Lower lobe of right lung (tissue), 2 donors: ENCODE measurements around the gene FAM107A. TPM values are rescaled to one million over a fixed set of nuclear protein-coding genes. Genes with fewer than 3 reads are reported as not detected.

Source experiments
- ATAC-seq, 2 donors: fragments of 200-7000 bp; cut with Tn5 transposase; one replicate each; pipeline ENCODE4 v1.9.1; 2020 to 2022; ENCODE audit warnings: mild to moderate bottlenecking in 2 of 2, moderate library complexity in 2 of 2
- DNase-seq: peaks from one replicate; pipeline ENCODE4 v3.0.0-alpha.2; 2020
- H3K27ac ChIP-seq: fragments of 200-600 bp; one replicate; pipeline ENCODE4 v1.8.0; 2022
- H3K27me3 ChIP-seq: fragments of 200-600 bp; one replicate; pipeline ENCODE4 v1.8.0; 2022; ENCODE audit warnings: low read depth
- H3K36me3 ChIP-seq: fragments of 200-600 bp; one replicate; pipeline ENCODE4 v1.8.0; 2022; ENCODE audit warnings: mild to moderate bottlenecking
- H3K4me1 ChIP-seq: fragments of 200-600 bp; one replicate; pipeline ENCODE4 v1.8.0; 2022
- H3K4me3 ChIP-seq: fragments of 200-600 bp; one replicate; pipeline ENCODE4 v1.8.0; 2022; ENCODE audit warnings: mild to moderate bottlenecking
- H3K9me3 ChIP-seq: fragments of 200-600 bp; one replicate; pipeline ENCODE4 v1.8.0; 2022
- intact Hi-C: fragments of 100-400 bp; cut with DNase I; formaldehyde crosslinking; loops from one replicate; pipeline ENCODE4 v1.11.0; 2022
- total RNA-seq: library from RNA; stranded (reverse); fragmentation: NEBNext Ultra II Directional; extraction: Animal tissue kit (Norgen Biotek cat#: 25700); gene quantifications from one replicate; pipeline ENCODE4 v1.2.1, GENCODE V29; 2021
- TF ChIP-seq, protein P1 (sequence below): fragments of 200-600 bp; IDR thresholded peaks from one replicate; pipeline ENCODE4 v1.8.0; 2022; ENCODE audit warnings: antibody characterized with exemption, mild to moderate bottlenecking
- donor health status: DM: no; HTN: yes; CAD: no; lungs with severe emphysema.

Gene FAM107A
- total RNA-seq, 1 donor from 2014 or later, result 74.5 TPM

DNA sequence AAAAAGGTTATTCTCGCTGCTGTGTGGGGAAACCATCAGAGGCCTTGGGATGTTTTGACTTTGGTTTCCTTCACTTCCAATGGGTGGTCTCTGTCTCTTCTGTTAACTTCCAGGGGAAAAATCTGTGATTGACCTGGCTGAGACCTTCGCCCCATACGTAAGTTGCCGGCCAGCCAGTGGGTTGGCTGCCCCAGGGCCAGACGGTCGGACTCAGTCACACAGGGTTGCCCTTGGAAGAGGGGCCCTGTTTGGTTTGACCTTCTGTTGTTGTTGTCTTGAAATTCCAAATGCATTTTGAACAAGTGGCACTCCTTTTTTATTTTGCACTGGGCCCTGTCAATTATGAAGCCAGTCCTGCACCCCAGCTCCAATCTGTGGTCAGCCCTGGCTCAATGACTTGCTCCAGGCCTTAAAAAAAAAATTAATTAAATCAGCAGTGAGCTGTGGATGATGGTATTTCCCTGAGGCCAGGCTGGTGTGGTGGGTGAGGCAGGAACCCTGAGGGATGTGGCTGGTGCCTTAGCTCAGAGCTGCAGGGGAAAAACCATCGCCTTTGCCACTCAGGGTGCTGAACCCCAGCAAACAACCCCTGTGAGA lies 4.5 kb downstream of the FAM107A start:
- Histone ChIP-seq H3K36me3 (peaks cover 4% of the 10 kb centered on the region), H3K27me3 (no peaks in the 10 kb centered on the region), H3K27ac (no peak overlapping the region), H3K4me1 (no peaks in the 10 kb centered on the region), H3K4me3 (peak overlapping the region; percentile 52), H3K9me3 (no peaks in the 10 kb centered on the region)
- ATAC-seq (no peak), DNase-seq (no peak)
- TF ChIP-seq, protein P1, sequence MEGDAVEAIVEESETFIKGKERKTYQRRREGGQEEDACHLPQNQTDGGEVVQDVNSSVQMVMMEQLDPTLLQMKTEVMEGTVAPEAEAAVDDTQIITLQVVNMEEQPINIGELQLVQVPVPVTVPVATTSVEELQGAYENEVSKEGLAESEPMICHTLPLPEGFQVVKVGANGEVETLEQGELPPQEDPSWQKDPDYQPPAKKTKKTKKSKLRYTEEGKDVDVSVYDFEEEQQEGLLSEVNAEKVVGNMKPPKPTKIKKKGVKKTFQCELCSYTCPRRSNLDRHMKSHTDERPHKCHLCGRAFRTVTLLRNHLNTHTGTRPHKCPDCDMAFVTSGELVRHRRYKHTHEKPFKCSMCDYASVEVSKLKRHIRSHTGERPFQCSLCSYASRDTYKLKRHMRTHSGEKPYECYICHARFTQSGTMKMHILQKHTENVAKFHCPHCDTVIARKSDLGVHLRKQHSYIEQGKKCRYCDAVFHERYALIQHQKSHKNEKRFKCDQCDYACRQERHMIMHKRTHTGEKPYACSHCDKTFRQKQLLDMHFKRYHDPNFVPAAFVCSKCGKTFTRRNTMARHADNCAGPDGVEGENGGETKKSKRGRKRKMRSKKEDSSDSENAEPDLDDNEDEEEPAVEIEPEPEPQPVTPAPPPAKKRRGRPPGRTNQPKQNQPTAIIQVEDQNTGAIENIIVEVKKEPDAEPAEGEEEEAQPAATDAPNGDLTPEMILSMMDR, result no peak
- intact Hi-C loops, result loop anchor here (10.0 kb wide), 1 partner anchor 52 kb away; no protein-coding TSS in a partner anchor

DNA sequence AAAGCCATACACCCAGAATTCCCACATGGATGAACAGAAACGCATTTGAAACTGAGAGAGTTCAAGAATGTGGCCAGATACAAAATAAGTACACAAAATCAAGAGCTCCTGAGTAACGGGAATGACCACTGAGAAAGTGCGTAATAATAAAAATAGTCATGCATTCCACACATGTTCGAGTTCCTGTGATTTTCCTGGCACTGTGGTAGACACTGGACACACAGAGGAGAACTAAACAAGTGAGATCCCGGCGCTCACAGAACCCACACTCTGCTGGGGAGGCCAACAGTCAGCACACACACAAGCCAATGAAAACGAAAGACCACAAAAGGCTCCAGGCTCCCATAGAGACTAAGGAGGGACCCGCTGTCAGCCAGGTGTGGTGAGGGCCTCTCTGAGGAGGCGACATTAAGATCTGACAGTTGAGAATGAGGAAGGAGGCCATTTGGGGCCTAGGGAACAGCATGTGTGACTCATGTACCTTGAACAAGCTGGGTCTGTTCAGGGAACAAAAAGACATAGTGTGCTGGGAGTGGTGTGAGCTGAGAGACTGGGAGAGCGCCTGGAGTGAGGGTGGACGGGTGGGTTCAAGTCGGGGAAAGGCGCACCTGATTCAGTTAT lies 5.1 kb downstream of the FAM107A start:
- H3K27ac ChIP-seq, result no peak overlapping the region
- DNase-seq (no peak), ATAC-seq (no peak)
- intact Hi-C loops, result loop anchor here (10.0 kb wide), 1 partner anchor 53 kb away; no protein-coding TSS in a partner anchor
- H3K4me3 ChIP-seq, result no peak overlapping the region
- no peaks in the 10 kb centered on the region for H3K4me1 ChIP-seq
- H3K9me3 ChIP-seq, result no peaks in the 10 kb centered on the region
- TF ChIP-seq, protein P1, result no peak
- H3K36me3 ChIP-seq, result peaks cover 7% of the 10 kb centered on the region
- H3K27me3 ChIP-seq, result no peaks in the 10 kb centered on the region

DNA sequence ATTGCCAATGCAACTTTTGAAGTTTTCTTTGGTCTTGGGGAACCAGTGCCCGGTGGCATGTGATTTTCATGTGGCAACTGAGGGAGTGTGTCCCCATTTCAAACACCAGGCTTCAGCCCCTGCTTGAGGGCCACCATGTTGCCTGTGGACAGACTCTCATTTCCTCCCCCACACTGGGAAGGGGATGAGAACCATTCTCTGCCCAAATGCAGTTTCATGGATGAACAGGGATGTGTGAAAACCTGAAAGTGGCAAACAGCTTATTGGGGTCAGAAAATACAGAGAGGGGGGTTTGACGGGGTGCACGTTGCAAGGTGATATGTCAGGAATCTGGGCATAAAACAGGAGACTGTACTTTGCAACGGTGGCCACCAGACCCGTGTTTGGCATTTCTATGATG lies 6.3 kb downstream of the FAM107A start:
- TF ChIP-seq, protein P1, result no peak

GRCh38 chr3:58569287-58570001 lies 7.7 kb downstream of the FAM107A start:
- no peak for ATAC-seq
- Histone ChIP-seq H3K36me3 (peaks cover 23% of the 10 kb centered on the region), H3K4me1 (no peaks in the 10 kb centered on the region), H3K27ac (no peak overlapping the region), H3K9me3 (no peaks in the 10 kb centered on the region), H3K27me3 (no peaks in the 10 kb centered on the region), H3K4me3 (no peak overlapping the region)
- no peak for DNase-seq
- intact Hi-C loops, result loop anchor here (10.0 kb wide), 1 partner anchor 55 kb away; no protein-coding TSS in a partner anchor
- TF ChIP-seq, protein P1, result no peak

More for the DNA sequence above, 6.3 kb downstream of the FAM107A start:
- no peak for ATAC-seq
- intact Hi-C loops, result loop anchor here (10.0 kb wide), 1 partner anchor 54 kb away; no protein-coding TSS in a partner anchor
- no peaks in the 10 kb centered on the region for H3K9me3 ChIP-seq
- H3K27me3 ChIP-seq, result no peaks in the 10 kb centered on the region
- peaks cover 19% of the 10 kb centered on the region for H3K36me3 ChIP-seq
- no peak overlapping the region for H3K27ac ChIP-seq
- H3K4me1 ChIP-seq, result no peaks in the 10 kb centered on the region
- no peak overlapping the region for H3K4me3 ChIP-seq
- DNase-seq, result no peak

DNA sequence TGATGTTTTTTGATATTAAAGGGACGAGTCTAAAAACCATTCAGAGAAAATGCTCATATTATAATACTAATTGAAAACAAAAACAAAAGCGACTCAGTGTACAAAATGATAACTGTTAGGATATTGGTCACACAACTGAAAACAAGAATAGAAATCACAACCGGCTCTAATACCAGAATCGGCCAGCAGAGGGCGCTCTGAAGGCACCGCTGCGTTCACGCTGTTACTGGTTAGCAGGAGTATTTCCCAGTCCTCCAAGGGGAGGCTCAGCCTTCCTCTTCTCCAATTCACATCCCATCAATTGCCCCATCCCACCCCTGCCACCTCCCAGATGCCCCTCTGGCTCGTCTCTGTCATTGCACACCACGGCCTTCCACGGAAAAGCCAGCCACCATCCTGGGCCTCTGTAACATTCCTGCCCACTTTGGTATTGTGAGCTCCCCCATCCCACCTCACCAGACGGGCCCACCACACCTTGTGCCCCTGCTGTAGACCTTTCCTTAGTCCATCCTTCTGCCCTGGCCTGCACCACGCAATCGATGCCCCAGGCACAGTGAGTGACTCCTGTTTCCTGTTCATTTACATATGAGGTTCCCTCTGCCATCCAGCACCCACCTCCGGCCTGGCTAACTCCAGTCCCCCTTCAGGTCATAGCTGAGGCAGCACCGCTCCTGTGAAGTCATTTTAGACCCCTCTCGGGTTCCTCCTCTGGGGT lies 8.5 kb downstream of the FAM107A start:
- ATAC-seq (peak; percentile 60 to 76), DNase-seq (peak; percentile 84)
- TF ChIP-seq, protein P1, result peak; percentile 94
- intact Hi-C loops, result no loop called here
- Histone ChIP-seq H3K27me3 (no peaks in the 10 kb centered on the region), H3K4me3 (no peak overlapping the region), H3K9me3 (no peaks in the 10 kb centered on the region), H3K27ac (no peak overlapping the region), H3K4me1 (no peaks in the 10 kb centered on the region), H3K36me3 (peaks cover 23% of the 10 kb centered on the region)
